ENCODE data around the gene COPRS.
A peak's percentile ranks its signal among the peaks of the same experiment; 100 is the strongest.

The COPRS gene

GRCh38 chr17:31842195-31843069, 16.6 kb downstream of the COPRS start:
- TF ChIP-seq, protein P1, sequence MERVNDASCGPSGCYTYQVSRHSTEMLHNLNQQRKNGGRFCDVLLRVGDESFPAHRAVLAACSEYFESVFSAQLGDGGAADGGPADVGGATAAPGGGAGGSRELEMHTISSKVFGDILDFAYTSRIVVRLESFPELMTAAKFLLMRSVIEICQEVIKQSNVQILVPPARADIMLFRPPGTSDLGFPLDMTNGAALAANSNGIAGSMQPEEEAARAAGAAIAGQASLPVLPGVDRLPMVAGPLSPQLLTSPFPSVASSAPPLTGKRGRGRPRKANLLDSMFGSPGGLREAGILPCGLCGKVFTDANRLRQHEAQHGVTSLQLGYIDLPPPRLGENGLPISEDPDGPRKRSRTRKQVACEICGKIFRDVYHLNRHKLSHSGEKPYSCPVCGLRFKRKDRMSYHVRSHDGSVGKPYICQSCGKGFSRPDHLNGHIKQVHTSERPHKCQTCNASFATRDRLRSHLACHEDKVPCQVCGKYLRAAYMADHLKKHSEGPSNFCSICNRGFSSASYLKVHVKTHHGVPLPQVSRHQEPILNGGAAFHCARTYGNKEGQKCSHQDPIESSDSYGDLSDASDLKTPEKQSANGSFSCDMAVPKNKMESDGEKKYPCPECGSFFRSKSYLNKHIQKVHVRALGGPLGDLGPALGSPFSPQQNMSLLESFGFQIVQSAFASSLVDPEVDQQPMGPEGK (CRISPR knock-in tag; IDR thresholded peaks at IDR 0.05; ENCODE audit: borderline replicate concordance), result no peak
- TF ChIP-seq CSDC2 (CRISPR knock-in tag; IDR thresholded peaks at IDR 0.05), result no peak
- TF ChIP-seq OSR1 (CRISPR knock-in tag; IDR thresholded peaks at IDR 0.05), result no peak
- no peak for TF ChIP-seq ZNF70 (CRISPR knock-in tag; IDR thresholded peaks at IDR 0.05)
- no peak for TF ChIP-seq ESRRG (CRISPR knock-in tag; IDR thresholded peaks at IDR 0.05)
- TF ChIP-seq SNAI2 (CRISPR knock-in tag; IDR thresholded peaks at IDR 0.05), result no peak
- TF ChIP-seq ZFP30 (CRISPR knock-in tag; IDR thresholded peaks at IDR 0.05), result no peak
- TF ChIP-seq ZC3H10 (CRISPR knock-in tag; IDR thresholded peaks at IDR 0.05), result no peak
- peak; percentile 97 for ATAC-seq

- ATAC-seq, result no peak
- TF ChIP-seq ZNF8 (CRISPR knock-in tag; IDR thresholded peaks at IDR 0.05) (no peak), TSHZ2 (CRISPR knock-in tag; IDR thresholded peaks at IDR 0.05) (no peak), CREB5 (CRISPR knock-in tag; IDR thresholded peaks at IDR 0.05; ENCODE audit: low read depth) (no peak), GLIS3 (CRISPR knock-in tag; IDR thresholded peaks at IDR 0.05) (no peak)
- TF ChIP-seq, protein P2, sequence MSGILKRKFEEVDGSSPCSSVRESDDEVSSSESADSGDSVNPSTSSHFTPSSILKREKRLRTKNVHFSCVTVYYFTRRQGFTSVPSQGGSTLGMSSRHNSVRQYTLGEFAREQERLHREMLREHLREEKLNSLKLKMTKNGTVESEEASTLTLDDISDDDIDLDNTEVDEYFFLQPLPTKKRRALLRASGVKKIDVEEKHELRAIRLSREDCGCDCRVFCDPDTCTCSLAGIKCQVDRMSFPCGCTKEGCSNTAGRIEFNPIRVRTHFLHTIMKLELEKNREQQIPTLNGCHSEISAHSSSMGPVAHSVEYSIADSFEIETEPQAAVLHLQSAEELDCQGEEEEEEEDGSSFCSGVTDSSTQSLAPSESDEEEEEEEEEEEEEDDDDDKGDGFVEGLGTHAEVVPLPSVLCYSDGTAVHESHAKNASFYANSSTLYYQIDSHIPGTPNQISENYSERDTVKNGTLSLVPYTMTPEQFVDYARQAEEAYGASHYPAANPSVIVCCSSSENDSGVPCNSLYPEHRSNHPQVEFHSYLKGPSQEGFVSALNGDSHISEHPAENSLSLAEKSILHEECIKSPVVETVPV (CRISPR knock-in tag; IDR thresholded peaks at IDR 0.05), result no peak
Measured at GRCh38 chr17:31841850-31842194, 17.2 kb downstream of the COPRS start.

DNA sequence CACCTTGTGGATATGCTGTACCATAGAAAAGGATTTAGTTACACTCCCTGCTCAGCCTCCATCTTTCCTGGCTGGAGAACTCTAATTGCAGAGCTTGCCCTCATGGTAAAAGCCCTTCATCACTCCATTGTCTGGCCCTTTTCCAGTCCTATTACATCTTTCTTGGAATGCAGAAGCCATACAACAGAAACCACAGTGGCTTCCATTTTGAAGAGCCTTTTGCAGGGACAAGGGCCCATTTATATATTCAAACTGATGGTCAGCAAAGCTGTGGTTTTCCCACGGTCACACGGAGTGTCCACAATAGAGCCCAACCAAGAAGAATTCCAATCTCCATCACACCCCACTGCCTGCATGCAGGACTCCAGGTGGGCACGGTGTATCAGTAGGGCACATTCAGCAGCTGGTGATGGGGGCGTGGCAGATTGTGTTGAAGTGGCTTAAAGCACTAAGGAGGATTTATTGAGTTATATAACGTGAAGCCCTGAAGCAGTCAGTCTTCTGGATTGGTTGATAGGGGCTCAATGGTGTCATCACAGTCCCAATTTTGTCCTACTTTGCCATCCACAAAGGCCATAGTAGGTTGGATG, 20.3 kb downstream of the COPRS start:
- TF ChIP-seq TCF4 (CRISPR knock-in tag; IDR thresholded peaks at IDR 0.05; ENCODE audit: borderline replicate concordance) (no peak), TSHZ2 (CRISPR knock-in tag; IDR thresholded peaks at IDR 0.05) (no peak), POU6F1 (CRISPR knock-in tag; IDR thresholded peaks at IDR 0.05; ENCODE audit: borderline replicate concordance, low read depth) (no peak), CREB5 (CRISPR knock-in tag; IDR thresholded peaks at IDR 0.05; ENCODE audit: low read depth) (no peak), ZFP30 (CRISPR knock-in tag; IDR thresholded peaks at IDR 0.05) (no peak)

More for the DNA sequence above, 20.3 kb downstream of the COPRS start:
- no peak for ATAC-seq
